NCI-H2081 (cell line): ENCODE data around the gene ENO4.

ENCODE experiments used
- DNase-seq, 2 experiments: peaks; one replicate each; lab custom pipeline; 2025; lab: John Stamatoyannopoulos, UW

ENO4 gene

GRCh38 chr10:116831790-116832189, 17.5 kb upstream of the ENO4 start:
- no peak for DNase-seq

GRCh38 chr10:116833986-116834985, 15.0 kb upstream of the ENO4 start:
- peak; percentile 35 to 71 for DNase-seq

- DNase-seq: no peak
These were observed 13.6 kb upstream of the ENO4 start for GRCh38 chr10:116835658-116836057.

GRCh38 chr10:116836083-116836482, 13.2 kb upstream of the ENO4 start:
- DNase-seq: peak; percentile 90 to 97

- peak in 1 of 2 experiments; percentile 63 for DNase-seq
These were observed 12.3 kb upstream of the ENO4 start for GRCh38 chr10:116836902-116837523.

- DNase-seq: no peak
These were observed 11.1 kb upstream of the ENO4 start for GRCh38 chr10:116838143-116838725.

GRCh38 chr10:116840389-116841075, 8.8 kb upstream of the ENO4 start:
- DNase-seq: peak in 1 of 2 experiments; percentile 6

GRCh38 chr10:116845823-116846222, 3.5 kb upstream of the ENO4 start:
- DNase-seq: no peak

GRCh38 chr10:116848032-116848943, 1.0 kb upstream of the ENO4 start:
- no peak for DNase-seq

GRCh38 chr10:116848944-116849247, 403 bp upstream of the ENO4 start:
- no peak for DNase-seq

GRCh38 chr10:116850058-116850611, 836 bp downstream of the ENO4 start:
- no peak for DNase-seq

GRCh38 chr10:116852246-116852645, 2.9 kb downstream of the ENO4 start:
- DNase-seq: no peak

- DNase-seq: no peak
These were observed 4.0 kb downstream of the ENO4 start for GRCh38 chr10:116853287-116853686.

- no peak for DNase-seq
These were observed 4.4 kb downstream of the ENO4 start for GRCh38 chr10:116853701-116854100.

GRCh38 chr10:116857156-116857555, 7.9 kb downstream of the ENO4 start:
- no peak for DNase-seq

GRCh38 chr10:116861796-116862195, 12.5 kb downstream of the ENO4 start:
- DNase-seq: no peak

GRCh38 chr10:116864436-116864835, 15.1 kb downstream of the ENO4 start:
- DNase-seq: no peak

GRCh38 chr10:116866066-116866465, 16.8 kb downstream of the ENO4 start:
- DNase-seq: no peak

GRCh38 chr10:116866987-116867595, 17.8 kb downstream of the ENO4 start:
- DNase-seq: no peak

- DNase-seq: no peak
These were observed 18.9 kb downstream of the ENO4 start for GRCh38 chr10:116868198-116868676.
